ENCODE data around the gene KIFC1.

Gene KIFC1

DNA sequence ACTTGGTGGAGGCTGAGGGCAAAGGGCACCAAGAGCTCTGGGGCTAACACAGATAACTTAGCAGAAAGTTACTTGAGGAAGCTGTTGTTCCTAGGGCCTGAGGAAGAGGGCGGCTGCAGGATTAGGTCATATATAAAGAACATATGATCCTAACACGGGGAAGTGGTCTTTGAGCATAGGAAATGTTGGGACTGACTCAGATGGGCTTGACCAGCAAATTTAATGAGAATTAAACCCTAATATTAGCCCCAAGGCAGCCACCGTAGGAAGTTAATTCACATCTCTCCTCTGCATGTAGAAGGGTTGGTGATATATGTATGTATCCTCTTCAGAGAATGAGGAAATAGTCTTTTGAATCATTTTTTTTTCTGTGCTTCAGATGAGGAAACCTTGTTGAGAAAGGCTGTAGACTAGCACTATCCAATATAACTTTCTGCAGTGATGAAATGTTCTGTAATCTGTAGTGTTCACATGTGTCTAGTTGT is 53.5 kb downstream of the KIFC1 start:
- DNase-seq: no peak

DNA sequence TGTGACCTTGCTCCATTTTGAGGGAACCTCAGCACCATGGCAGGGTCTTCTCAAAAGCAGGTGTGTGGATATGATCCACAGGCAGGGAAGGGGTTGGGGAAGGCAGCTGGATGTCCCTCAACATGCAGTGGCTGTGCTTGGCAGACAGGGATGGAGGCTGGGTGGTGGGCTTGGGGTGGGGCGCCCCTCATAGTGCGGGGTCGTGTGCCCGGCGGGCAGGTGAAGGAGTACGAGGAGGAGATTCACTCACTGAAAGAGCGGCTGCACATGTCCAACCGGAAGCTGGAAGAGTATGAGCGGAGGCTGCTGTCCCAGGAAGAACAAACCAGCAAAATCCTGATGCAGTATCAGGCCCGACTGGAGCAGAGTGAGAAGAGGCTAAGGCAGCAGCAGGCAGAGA is 54.7 kb downstream of the KIFC1 start:
- no peak for DNase-seq

DNA sequence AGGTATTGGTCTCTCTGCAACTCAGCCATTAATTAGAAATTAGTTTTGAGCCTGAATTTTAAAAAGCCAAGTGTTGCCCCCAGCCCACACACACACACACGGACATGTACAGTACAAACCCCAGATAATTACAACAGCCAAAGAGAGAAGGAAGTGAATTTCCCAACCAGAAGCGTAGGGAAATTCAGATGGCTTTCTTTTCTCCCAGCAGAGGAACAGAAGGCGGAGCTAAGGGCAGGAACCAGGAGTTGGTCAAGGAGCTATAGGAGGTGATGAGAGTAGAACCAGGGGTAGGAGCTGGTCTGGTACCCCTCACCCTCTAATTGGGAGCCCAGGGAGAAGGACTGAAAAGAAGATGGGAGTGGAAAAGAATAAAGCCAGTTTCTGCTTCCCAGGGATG is 58.8 kb downstream of the KIFC1 start:
- no peak for DNase-seq

DNA sequence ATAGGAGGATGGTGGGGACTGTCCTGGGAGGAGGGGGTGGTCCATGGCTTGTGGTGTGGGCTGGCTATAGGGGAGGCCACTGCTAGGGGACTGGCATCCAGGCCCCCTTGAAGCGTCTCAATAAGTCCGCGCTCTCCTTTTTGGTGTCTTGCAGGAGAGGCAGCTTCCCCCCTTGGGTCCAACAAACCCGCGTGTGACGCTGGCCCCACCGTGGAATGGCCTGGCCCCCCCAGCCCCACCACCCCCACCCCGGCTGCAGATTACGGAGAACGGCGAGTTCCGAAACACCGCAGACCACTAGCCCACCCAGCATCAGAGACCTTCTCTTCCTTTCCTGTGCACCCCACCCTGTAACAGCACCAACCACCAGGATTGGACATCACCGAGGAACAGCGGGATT is 60.0 kb downstream of the KIFC1 start:
- DNase-seq: no peak

DNA sequence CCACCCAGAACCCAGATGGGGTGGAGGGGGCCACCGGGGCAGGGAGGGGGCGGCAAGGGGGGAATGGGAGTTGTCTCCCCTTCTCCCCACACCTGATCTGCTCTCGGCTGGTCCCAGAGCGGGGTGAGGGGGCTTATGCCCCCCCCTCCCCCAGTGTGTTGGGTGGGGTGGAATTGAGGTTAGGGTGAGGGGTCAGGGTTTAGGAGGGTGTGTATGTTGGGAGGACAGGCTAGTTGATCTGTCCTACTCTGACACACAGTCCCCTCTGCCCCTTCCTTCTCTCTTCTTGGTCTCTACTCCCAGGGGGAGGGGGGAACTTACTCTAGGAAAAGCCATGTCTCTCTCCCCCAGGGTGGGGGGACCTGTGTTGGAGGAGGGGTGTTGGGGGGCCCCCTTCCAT is 60.9 kb downstream of the KIFC1 start:
- peak; percentile 19 for DNase-seq

DNA sequence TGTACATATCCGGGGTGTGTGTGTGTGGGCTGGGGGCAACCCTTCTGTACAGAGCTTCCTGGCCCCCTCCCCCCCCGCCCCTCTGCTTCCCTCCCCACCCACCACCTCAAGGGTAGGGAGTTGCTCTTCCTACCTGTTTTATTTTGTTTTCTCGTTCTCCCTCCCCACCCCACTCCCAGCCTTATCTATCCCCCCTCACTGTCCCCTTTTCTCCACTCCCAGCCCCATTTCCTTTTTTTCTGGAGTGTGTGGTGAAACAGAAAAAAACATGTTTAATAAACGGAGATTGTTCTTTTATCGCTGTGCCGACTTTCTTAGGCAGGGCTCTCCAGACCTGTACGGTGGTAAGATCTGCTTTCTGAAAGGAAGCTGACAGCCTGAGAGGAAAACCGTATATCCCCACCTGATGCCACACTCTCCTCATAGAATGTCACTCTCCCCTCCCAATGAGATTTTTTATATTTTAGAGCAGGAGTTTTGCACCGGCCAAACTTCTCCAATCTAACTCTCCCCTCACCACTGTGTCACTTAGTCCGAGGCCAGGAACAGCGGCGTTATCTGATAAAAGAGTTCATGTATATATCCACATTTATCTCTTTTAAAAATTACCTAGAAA is 61.9 kb downstream of the KIFC1 start:
- DNase-seq: peak; percentile 30

DNA sequence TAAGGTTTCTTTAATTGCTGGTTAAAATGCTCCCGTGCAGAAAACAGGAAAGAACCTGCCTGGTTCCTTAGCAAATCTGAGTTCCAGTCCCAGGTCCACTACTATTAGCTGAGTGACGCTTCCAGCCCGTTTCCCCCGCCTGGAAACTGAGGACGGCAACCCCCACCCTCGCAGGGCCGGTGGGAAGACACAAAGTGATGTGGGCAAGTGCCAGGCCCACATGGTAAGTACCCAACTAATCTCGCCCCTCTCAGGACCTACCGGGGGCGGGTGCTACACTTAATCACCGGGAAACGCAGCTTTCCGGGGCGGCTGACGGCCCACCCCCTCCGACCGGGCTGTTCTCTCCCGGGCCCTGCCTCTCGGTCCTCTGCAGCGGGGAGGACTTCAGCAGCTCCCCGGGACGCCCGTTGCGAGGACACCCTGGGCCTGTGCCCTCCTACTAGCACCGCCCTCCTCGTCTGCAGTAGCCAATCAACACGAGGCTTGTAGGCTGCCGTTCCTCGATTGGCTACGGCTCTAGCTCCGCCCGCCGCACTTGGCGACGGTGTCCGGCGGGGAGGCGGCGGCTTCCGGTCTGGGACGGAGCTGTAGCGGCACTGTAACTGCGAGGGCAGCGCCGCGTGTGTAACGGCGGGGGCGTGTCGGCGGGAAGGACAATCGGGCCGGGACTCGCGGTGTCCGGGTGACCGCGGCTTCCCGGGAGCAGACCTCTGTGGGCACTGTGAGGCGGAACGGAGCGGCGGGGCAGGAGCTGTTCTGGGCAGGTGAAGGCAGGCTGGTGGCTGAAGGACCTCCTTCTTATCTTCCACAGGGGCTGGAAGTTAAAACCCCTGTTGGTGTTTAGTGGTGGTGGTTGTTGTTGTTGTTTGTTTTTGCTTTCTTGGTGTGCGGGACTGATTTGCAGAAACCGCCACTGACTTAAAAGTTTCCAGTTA is 62.7 kb downstream of the KIFC1 start, which contains the start of gene ZBTB9:
TSS of gene ZBTB9 (plus strand) at position 568 of the 938 bp plus-strand sequence. CDS start 525 bp downstream, outside the sequence.
- DNase-seq: peak; percentile 99

DNA sequence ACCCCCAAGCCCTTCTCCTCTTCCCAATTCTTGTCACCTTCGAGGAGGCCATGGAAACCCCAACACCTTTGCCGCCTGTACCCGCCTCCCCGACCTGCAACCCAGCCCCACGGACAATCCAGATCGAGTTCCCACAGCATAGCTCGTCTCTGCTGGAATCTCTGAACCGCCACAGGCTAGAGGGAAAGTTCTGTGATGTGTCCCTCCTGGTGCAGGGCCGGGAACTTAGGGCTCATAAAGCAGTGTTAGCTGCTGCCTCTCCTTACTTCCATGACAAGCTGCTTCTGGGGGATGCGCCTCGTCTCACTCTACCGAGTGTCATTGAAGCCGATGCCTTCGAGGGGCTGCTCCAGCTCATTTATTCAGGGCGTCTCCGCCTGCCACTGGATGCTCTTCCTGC is 63.4 kb downstream of the KIFC1 start:
- DNase-seq: no peak

DNA sequence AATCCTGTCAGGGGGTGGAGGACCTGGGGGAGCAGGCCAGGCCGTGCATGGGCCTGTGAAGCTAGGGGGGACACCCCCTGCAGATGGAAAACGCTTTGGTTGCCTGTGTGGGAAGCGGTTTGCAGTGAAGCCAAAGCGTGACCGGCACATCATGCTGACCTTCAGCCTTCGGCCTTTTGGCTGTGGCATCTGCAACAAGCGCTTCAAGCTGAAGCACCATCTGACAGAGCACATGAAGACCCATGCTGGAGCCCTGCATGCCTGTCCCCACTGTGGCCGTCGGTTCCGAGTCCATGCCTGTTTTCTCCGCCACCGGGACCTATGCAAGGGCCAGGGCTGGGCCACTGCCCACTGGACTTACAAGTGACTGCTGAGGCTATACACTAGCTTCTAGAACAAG is 64.5 kb downstream of the KIFC1 start:
- no peak for DNase-seq

DNA sequence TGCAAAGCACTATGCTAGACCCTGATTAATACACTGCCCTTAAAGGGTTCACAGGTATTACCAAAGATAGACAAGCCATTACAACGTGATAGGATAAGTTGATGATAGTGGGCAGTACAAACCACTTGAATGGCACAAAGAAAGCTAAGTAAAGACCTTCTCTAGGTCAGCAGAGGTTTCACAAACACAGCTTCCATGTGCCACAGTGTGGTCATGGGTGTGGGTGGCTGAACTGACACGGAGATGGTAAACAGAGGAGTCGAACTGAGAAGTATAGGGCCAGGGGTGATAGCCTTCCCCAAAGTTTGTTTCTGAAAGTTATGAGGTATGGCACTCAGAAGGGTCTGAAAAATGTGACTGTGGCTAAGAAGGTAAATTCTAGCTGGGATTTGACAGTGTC is 67.1 kb downstream of the KIFC1 start:
- no peak for DNase-seq

DNA sequence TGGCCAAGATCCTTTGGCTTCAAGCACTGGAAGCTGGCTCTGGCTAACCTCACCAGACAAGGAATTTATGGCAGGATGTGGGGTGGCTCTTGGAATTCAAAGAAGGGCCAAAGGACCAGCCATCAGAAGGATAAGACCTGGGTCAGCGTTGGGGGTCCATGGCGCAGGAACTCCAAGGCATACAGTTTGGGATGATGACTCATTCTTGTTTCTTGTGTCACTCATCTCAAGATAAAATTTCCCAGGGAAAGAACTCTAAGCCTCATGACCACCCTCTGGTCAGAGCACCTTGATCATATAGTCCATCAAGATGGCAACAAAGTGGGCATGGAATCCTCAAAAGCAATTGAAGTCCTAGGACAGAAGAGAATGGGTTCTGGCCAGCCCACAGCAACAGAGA is 67.6 kb downstream of the KIFC1 start:
- DNase-seq: no peak

Measured in NCI-H69 (cell line).